ENCODE results near the gene IPO8.

Gene IPO8

DNA sequence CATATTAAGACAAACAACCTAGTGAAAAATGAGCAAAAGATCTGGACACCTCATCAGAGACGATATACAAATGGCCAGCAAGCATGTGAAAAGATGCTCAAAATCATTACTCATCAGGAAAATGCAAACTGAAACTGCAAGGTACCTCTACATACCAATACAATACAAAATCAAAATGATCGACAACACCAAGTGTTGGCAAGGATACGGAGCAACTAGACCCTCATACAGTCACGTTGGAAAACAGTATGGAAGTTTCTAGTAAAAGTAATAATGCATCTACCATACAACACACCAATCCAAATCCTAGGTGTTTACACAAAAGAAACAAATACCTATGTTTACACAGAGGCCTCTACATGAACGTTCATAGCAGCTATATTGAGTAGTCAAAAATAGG lies 99.9 kb downstream of the IPO8 start:
- TF ChIP-seq, protein P1, sequence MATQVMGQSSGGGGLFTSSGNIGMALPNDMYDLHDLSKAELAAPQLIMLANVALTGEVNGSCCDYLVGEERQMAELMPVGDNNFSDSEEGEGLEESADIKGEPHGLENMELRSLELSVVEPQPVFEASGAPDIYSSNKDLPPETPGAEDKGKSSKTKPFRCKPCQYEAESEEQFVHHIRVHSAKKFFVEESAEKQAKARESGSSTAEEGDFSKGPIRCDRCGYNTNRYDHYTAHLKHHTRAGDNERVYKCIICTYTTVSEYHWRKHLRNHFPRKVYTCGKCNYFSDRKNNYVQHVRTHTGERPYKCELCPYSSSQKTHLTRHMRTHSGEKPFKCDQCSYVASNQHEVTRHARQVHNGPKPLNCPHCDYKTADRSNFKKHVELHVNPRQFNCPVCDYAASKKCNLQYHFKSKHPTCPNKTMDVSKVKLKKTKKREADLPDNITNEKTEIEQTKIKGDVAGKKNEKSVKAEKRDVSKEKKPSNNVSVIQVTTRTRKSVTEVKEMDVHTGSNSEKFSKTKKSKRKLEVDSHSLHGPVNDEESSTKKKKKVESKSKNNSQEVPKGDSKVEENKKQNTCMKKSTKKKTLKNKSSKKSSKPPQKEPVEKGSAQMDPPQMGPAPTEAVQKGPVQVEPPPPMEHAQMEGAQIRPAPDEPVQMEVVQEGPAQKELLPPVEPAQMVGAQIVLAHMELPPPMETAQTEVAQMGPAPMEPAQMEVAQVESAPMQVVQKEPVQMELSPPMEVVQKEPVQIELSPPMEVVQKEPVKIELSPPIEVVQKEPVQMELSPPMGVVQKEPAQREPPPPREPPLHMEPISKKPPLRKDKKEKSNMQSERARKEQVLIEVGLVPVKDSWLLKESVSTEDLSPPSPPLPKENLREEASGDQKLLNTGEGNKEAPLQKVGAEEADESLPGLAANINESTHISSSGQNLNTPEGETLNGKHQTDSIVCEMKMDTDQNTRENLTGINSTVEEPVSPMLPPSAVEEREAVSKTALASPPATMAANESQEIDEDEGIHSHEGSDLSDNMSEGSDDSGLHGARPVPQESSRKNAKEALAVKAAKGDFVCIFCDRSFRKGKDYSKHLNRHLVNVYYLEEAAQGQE (IDR thresholded peaks at IDR 0.05; ENCODE audit: low read depth) = no peak
- TF ChIP-seq, protein P2, sequence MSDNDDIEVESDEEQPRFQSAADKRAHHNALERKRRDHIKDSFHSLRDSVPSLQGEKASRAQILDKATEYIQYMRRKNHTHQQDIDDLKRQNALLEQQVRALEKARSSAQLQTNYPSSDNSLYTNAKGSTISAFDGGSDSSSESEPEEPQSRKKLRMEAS (IDR thresholded peaks at IDR 0.05) = no peak
- no peak for TF ChIP-seq EGR1 (IDR thresholded peaks at IDR 0.05)
- no peak for TF ChIP-seq TEAD4 (IDR thresholded peaks at IDR 0.05)
- TF ChIP-seq ZBTB7A (IDR thresholded peaks at IDR 0.05; ENCODE audit: low read depth) = no peak
- TF ChIP-seq CEBPB (IDR thresholded peaks at IDR 0.05) = no peak
- no peak for TF ChIP-seq CREB1 (IDR thresholded peaks at IDR 0.05; ENCODE audit: low read depth)
- TF ChIP-seq FOXM1 (IDR thresholded peaks at IDR 0.05; ENCODE audit: borderline replicate concordance, low read depth) = no peak
- TF ChIP-seq TAF1 (IDR thresholded peaks at IDR 0.05; ENCODE audit: low read depth) = no peak
- TF ChIP-seq, protein P3, sequence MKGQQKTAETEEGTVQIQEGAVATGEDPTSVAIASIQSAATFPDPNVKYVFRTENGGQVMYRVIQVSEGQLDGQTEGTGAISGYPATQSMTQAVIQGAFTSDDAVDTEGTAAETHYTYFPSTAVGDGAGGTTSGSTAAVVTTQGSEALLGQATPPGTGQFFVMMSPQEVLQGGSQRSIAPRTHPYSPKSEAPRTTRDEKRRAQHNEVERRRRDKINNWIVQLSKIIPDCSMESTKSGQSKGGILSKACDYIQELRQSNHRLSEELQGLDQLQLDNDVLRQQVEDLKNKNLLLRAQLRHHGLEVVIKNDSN (IDR thresholded peaks at IDR 0.05) = no peak
- no peak for TF ChIP-seq TCF12 (IDR thresholded peaks at IDR 0.05; ENCODE audit: low read depth)
- no peak for TF ChIP-seq NFIC (IDR thresholded peaks at IDR 0.05)
- no peak for TF ChIP-seq RAD21 (IDR thresholded peaks at IDR 0.05; ENCODE audit: low read depth)
- no peak for TF ChIP-seq YY1 (IDR thresholded peaks at IDR 0.05; ENCODE audit: low read depth)
- no peak for TF ChIP-seq EP300 (IDR thresholded peaks at IDR 0.05; ENCODE audit: borderline replicate concordance)

DNA sequence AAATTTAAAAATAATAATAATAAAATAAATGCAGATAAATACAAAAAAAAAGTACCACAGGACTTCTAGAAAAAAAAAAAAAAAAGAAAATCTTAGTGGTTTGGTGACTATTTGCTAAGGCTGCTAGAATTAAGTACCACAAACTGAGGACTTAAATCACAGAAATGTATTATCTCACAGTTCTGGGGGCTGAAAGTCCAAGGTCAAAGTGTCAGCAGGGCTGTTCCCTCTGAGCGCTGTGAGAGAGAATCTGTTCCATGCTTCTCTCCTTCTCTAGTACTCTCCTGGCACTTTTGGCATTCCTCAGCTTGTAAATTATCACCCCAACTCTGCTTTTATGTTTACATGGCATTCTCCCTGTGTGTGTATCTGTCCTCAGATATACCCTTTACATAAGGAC lies 101.2 kb downstream of the IPO8 start:
- TF ChIP-seq RAD21 (IDR thresholded peaks at IDR 0.05; ENCODE audit: low read depth) = no peak
- TF ChIP-seq, protein P3 (IDR thresholded peaks at IDR 0.05) = no peak
- TF ChIP-seq NFIC (IDR thresholded peaks at IDR 0.05) = no peak
- no peak for TF ChIP-seq YY1 (IDR thresholded peaks at IDR 0.05; ENCODE audit: low read depth)
- no peak for TF ChIP-seq EGR1 (IDR thresholded peaks at IDR 0.05)
- no peak for TF ChIP-seq CREB1 (IDR thresholded peaks at IDR 0.05; ENCODE audit: low read depth)
- TF ChIP-seq ZBTB7A (IDR thresholded peaks at IDR 0.05; ENCODE audit: low read depth) = no peak
- no peak for TF ChIP-seq TAF1 (IDR thresholded peaks at IDR 0.05; ENCODE audit: low read depth)
- TF ChIP-seq TCF12 (IDR thresholded peaks at IDR 0.05; ENCODE audit: low read depth) = no peak
- TF ChIP-seq, protein P1 (IDR thresholded peaks at IDR 0.05; ENCODE audit: low read depth) = no peak
- TF ChIP-seq FOXM1 (IDR thresholded peaks at IDR 0.05; ENCODE audit: borderline replicate concordance, low read depth) = no peak
- no peak for TF ChIP-seq TEAD4 (IDR thresholded peaks at IDR 0.05)

DNA sequence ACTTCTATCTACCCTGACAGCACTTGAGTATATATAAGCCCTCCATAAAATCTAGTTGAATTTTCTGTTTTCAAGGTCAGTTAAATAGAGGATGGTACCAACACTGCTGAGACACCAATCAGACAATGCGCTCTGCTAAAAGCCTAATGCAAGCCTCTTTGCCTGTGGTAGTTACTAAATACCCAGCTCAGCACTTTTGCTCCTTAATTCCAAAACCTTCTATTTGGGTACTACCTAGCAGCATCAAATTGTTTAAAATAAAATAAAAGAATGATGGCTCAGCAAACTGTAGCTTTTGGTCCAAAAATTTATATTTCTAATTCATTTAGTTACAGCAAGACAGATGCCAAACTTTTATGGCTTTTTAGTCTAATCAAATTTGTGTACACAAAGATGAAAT lies 107.9 kb downstream of the IPO8 start:
- TF ChIP-seq, protein P2 (IDR thresholded peaks at IDR 0.05) = no peak
- TF ChIP-seq FOXM1 (IDR thresholded peaks at IDR 0.05; ENCODE audit: borderline replicate concordance, low read depth) = no peak
- no peak for TF ChIP-seq TAF1 (IDR thresholded peaks at IDR 0.05; ENCODE audit: low read depth)
- TF ChIP-seq NFIC (IDR thresholded peaks at IDR 0.05) = no peak
- no peak for TF ChIP-seq EP300 (IDR thresholded peaks at IDR 0.05; ENCODE audit: borderline replicate concordance)
- TF ChIP-seq CEBPB (IDR thresholded peaks at IDR 0.05) = no peak
- TF ChIP-seq ZBTB7A (IDR thresholded peaks at IDR 0.05; ENCODE audit: low read depth) = no peak
- TF ChIP-seq CREB1 (IDR thresholded peaks at IDR 0.05; ENCODE audit: low read depth) = no peak
- TF ChIP-seq EGR1 (IDR thresholded peaks at IDR 0.05) = no peak

DNA sequence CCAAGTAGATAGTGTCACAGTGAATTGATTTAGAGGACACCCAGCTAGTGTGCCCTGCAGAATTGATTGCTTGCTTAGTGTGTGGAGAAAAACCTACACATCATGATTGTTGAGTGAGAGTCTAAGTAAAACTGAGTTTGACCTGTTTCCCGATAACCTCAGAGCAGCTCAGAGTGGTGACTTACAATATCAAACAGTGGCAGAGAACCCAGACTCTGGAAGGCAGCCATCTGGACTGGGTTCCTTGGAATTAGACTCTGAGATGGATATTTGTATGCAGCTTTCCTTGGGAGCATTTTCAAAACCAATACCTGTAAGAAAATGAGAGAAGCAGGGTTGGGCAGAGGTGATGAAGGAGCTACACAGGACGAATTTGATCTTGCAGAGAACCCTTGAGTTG lies 109.8 kb downstream of the IPO8 start:
- TF ChIP-seq EP300 (IDR thresholded peaks at IDR 0.05; ENCODE audit: borderline replicate concordance) (no peak), YY1 (IDR thresholded peaks at IDR 0.05; ENCODE audit: low read depth) (no peak), NFIC (IDR thresholded peaks at IDR 0.05) (no peak), EGR1 (IDR thresholded peaks at IDR 0.05) (no peak), TEAD4 (IDR thresholded peaks at IDR 0.05) (no peak), RAD21 (IDR thresholded peaks at IDR 0.05; ENCODE audit: low read depth) (no peak), CEBPB (IDR thresholded peaks at IDR 0.05) (no peak), ZBTB7A (IDR thresholded peaks at IDR 0.05; ENCODE audit: low read depth) (no peak), FOXM1 (IDR thresholded peaks at IDR 0.05; ENCODE audit: borderline replicate concordance, low read depth) (no peak), TCF12 (IDR thresholded peaks at IDR 0.05; ENCODE audit: low read depth) (no peak), CREB1 (IDR thresholded peaks at IDR 0.05; ENCODE audit: low read depth) (no peak), TAF1 (IDR thresholded peaks at IDR 0.05; ENCODE audit: low read depth) (no peak)
- TF ChIP-seq, protein P3 (IDR thresholded peaks at IDR 0.05) = no peak
- TF ChIP-seq, protein P2 (IDR thresholded peaks at IDR 0.05) = no peak
- TF ChIP-seq, protein P1 (IDR thresholded peaks at IDR 0.05; ENCODE audit: low read depth) = no peak
